Endothelial cell of umbilical vein (primary cell): Measurements from ENCODE around the gene FTSJ1. TPM values are rescaled to one million over a fixed set of nuclear protein-coding genes. Genes with fewer than 3 reads are reported as not detected.

ENCODE experiments used
- BruUV-seq: library from RNA; stranded (reverse); fragments of 400-500 nt; replicated peaks from 2 replicates; lab custom pipeline; 2021; lab: Mats Ljungman, UMichigan
- CTCF ChIA-PET: fragments of 300-600, 350-600 bp; sonication (Branson Sonifier 250); formaldehyde crosslinking; loops from one replicate; lab custom pipeline; 2021; ENCODE audit warnings: antibody characterized with exemption, inconsistent platforms; lab: Charles Lee
- POLR2A ChIA-PET: fragments of 300-600, 350-600 bp; sonication (Branson Sonifier 250); formaldehyde crosslinking; loops from one replicate; lab custom pipeline; 2021; ENCODE audit warnings: antibody characterized with exemption, inconsistent platforms; lab: Charles Lee
- DNase-seq: peaks from one replicate; pipeline ENCODE4 v3.0.0-alpha.2; 2011; ENCODE audit warnings: low read depth, low spot score
- FAIRE-seq: peaks from 2 replicates; lab custom pipeline; 2011; peaks lifted over from hg19 to GRCh38; lab: Jason Lieb, UNC
- H2AFZ ChIP-seq: 2 replicates; pipeline ENCODE4 v1.6.0; 2012; ENCODE audit warnings: low read depth, low read length, control low read depth, inconsistent platforms
- H3K27ac ChIP-seq: 2 replicates; pipeline ENCODE4 v1.5.1; 2011; ENCODE audit warnings: low read depth, mild to moderate bottlenecking, control low read depth, low read length, moderate library complexity; ENCODE audit not compliant: insufficient read depth
- H3K27me3 ChIP-seq, 2 experiments: 2 replicates each; pipeline versions ENCODE4 v1.6.0 to v1.6.1; 2011; ENCODE audit warnings: low read length in 2 of 2, mixed read lengths in 1 of 2; ENCODE audit not compliant: control insufficient read depth in 2 of 2, insufficient read depth in 2 of 2
- H3K36me3 ChIP-seq, 2 experiments: 2 replicates in 1 of 2; 3 replicates in 1 of 2; pipeline ENCODE4 v1.5.1; 2011; ENCODE audit warnings: low read length in 2 of 2, mild to moderate bottlenecking in 1 of 2, moderate library complexity in 1 of 2; ENCODE audit not compliant: control insufficient read depth in 2 of 2, insufficient read depth in 2 of 2; ENCODE audit errors: extremely low read depth in 1 of 2
- H3K4me1 ChIP-seq: 3 replicates; pipeline ENCODE4 v1.5.1; 2011; ENCODE audit warnings: mild to moderate bottlenecking, low read length; ENCODE audit not compliant: control insufficient read depth, insufficient read depth; ENCODE audit errors: extremely low read depth
- H3K4me2 ChIP-seq: 2 replicates; pipeline ENCODE4 v1.6.1; 2011; ENCODE audit warnings: low read length, control low read depth, mixed read lengths; ENCODE audit not compliant: insufficient read depth
- H3K4me3 ChIP-seq, 3 experiments: fragments of 200-600 bp in 1 of 3; sonication (generic), shearing (Covaris generic) in 1 of 3; replicated peaks in 1 of 3; 2 replicates each; pipeline ENCODE4 v1.5.1; 2011 to 2016; ENCODE audit warnings: control low read depth in 3 of 3, low read length in 3 of 3, mild to moderate bottlenecking in 2 of 3, inconsistent platforms in 1 of 3, low read depth in 1 of 3, moderate library complexity in 1 of 3; ENCODE audit not compliant: insufficient read depth in 1 of 3
- H3K79me2 ChIP-seq: 2 replicates; pipeline ENCODE4 v1.6.0; 2012; ENCODE audit warnings: low read length, inconsistent platforms; ENCODE audit not compliant: control insufficient read depth, insufficient read depth
- H3K9ac ChIP-seq: replicated peaks from 2 replicates; pipeline ENCODE3; 2011; ENCODE audit warnings: low read length, control low read depth; ENCODE audit not compliant: insufficient read depth; ENCODE audit errors: extremely low read depth
- H3K9me1 ChIP-seq: replicated peaks from 3 replicates; pipeline ENCODE4 v1.6.0; 2011; ENCODE audit warnings: mild to moderate bottlenecking, low read length; ENCODE audit not compliant: control insufficient read depth, insufficient read depth; ENCODE audit errors: extremely low read depth
- H3K9me3 ChIP-seq: replicated peaks from 2 replicates; pipeline ENCODE4 v1.5.1; 2012; ENCODE audit warnings: low read length, inconsistent platforms; ENCODE audit not compliant: control insufficient read depth, insufficient read depth
- H4K20me1 ChIP-seq: replicated peaks from 2 replicates; pipeline ENCODE3; 2011; ENCODE audit warnings: mild to moderate bottlenecking, low read length; ENCODE audit not compliant: control insufficient read depth, insufficient read depth; ENCODE audit errors: extremely low read depth
- CTCF ChIP-seq, 2 donors: IDR thresholded peaks; 1 replicate in 1 of 2; 2 replicates in 1 of 2; pipeline ENCODE4 v1.5.1; 2011; ENCODE audit warnings: low read length in 2 of 2, mild to moderate bottlenecking in 2 of 2, moderate library complexity in 2 of 2, control low read depth in 1 of 2, inconsistent platforms in 1 of 2, low read depth in 1 of 2; ENCODE audit not compliant: insufficient read depth in 1 of 2; ENCODE audit errors: extremely low read depth in 1 of 2
- EZH2 ChIP-seq: IDR thresholded peaks from 2 replicates; pipeline ENCODE4 v1.6.1; 2012; ENCODE audit warnings: borderline replicate concordance, low read depth, mild to moderate bottlenecking, moderate library complexity, low read length, inconsistent platforms; ENCODE audit not compliant: severe bottlenecking
- FOS ChIP-seq: IDR thresholded peaks from 2 replicates; pipeline ENCODE4 v1.6.1; 2011; ENCODE audit warnings: mild to moderate bottlenecking, low read length, moderate library complexity, borderline replicate concordance; ENCODE audit not compliant: insufficient read depth
- GATA2 ChIP-seq: IDR thresholded peaks from 2 replicates; pipeline ENCODE4 v1.7.0; 2011; ENCODE audit warnings: low read depth, mild to moderate bottlenecking, moderate library complexity, mixed read lengths, low read length; ENCODE audit not compliant: insufficient read length, insufficient read depth
- JUN ChIP-seq: IDR thresholded peaks from 2 replicates; pipeline ENCODE4 v1.6.1; 2011; ENCODE audit warnings: borderline replicate concordance, low read depth; ENCODE audit not compliant: insufficient read length, insufficient read depth
- MAX ChIP-seq: IDR thresholded peaks from 2 replicates; pipeline ENCODE4 v1.6.1; 2011; ENCODE audit not compliant: insufficient read depth, insufficient read length
- MYC ChIP-seq: IDR thresholded peaks from one replicate; pipeline ENCODE4 v1.6.1; 2011; ENCODE audit warnings: mild to moderate bottlenecking, low read depth, low read length
- POLR2A ChIP-seq: IDR thresholded peaks from 2 replicates; pipeline ENCODE4 v1.6.1; 2012; ENCODE audit warnings: low read depth, mild to moderate bottlenecking, control low read depth, low read length
- POLR2AphosphoS5 ChIP-seq: IDR thresholded peaks from 2 replicates; pipeline ENCODE4 v1.6.1; 2012; ENCODE audit warnings: low read depth, mild to moderate bottlenecking, control low read depth, low read length, moderate library complexity; ENCODE audit not compliant: insufficient read depth
- dilution Hi-C: fragments of 300-500 bp; cut with MboI; formaldehyde crosslinking; loops from one replicate; pipeline ENCODE4 v1.15.0; 2019; ENCODE audit warnings: low sequenced_read_pairs; ENCODE audit not compliant: extremely low pct_ligation_motif_present
- intact Hi-C: fragments of 100-400 bp; cut with micrococcal nuclease; formaldehyde crosslinking; loops from one replicate; pipeline ENCODE4 v1.10.0; 2022
- polyA plus RNA-seq, 4 experiments: library from polyadenylated mRNA; depleted of rRNA in 3 of 4; stranded (reverse) in 3 of 4; unstranded in 1 of 4; fragments of >200 nt; gene quantifications; 2 replicates each; pipeline versions ENCODE4 v1.2.1 to v1.2.3, GENCODE V29; 2011 to 2012; ENCODE audit warnings: missing spikeins in 1 of 4
- total RNA-seq: library from RNA; stranded (reverse); gene quantifications from 2 replicates; pipeline ENCODE4 v1.2.3, GENCODE V29; 2021

Gene FTSJ1
- total and polyA plus RNA-seq, 2 donors (not counting 3 experiments of a cell fraction or from before 2014, with no cell fraction given) = 59.9 to 63.9 TPM

- no peak for FAIRE-seq
- Histone ChIP-seq H3K27me3 (no peaks in the 10 kb centered on the region), H3K4me1 (no peaks in the 10 kb centered on the region), H3K4me3 (peak overlapping the region in 1 of 3 experiments; percentile 83), H3K9ac (no peak overlapping the region), H3K4me2 (peak overlapping the region; percentile 3), H3K27ac (no peak overlapping the region), H3K36me3 (peaks cover 0 to 2% of the 10 kb centered on the region in 2 experiments), H2AFZ (peak overlapping the region; percentile 61), H3K9me3 (no peaks in the 10 kb centered on the region), H4K20me1 (no peaks in the 10 kb centered on the region), H3K9me1 (no peaks in the 10 kb centered on the region), H3K79me2 (no peaks in the 10 kb centered on the region)
- CTCF ChIA-PET = no interaction called here
- BruUV-seq = TSS peak; percentile 28
- intact Hi-C loops = no loop called here
- no peak for TF ChIP-seq MYC
- no peak for TF ChIP-seq GATA2
- TF ChIP-seq POLR2A = no peak
- TF ChIP-seq EZH2 = no peak
- no peak for TF ChIP-seq CTCF (IDR thresholded peaks at IDR 0.05; ENCODE audit: extremely low read depth in 1 of 2, insufficient read depth in 1 of 2, low read depth in 1 of 2, low read length in 2 of 2)
- TF ChIP-seq FOS = no peak
- TF ChIP-seq MAX = no peak
- TF ChIP-seq JUN = no peak
- TF ChIP-seq POLR2AphosphoS5 = no peak
- DNase-seq = no peak
- dilution Hi-C loops = no loop called here
- POLR2A ChIA-PET = no interaction called here
Measured at GRCh38 chrX:48509619-48510018, 33.6 kb downstream of the FTSJ1 start.
